ENCODE results near the gene EBF3.

- peak; percentile 52 for TF ChIP-seq CTCF (conservative IDR thresholded peaks at IDR 0.05; ENCODE audit: low read depth, low read length)
- TF ChIP-seq EZH2 (IDR thresholded peaks at IDR 0.05; ENCODE audit: low read length, unreplicated experiment) = no peak
Measured at GRCh38 chr10:129877773-129878371, 86.2 kb downstream of the EBF3 start.
